KMS-11 (cell line): ENCODE measurements around the gene TMEM129.

Source experiments
- H2AFZ ChIP-seq: fragments of 200-600 bp; sonication (generic); 2 replicates; pipeline ENCODE4 v1.6.1; 2016; ENCODE audit warnings: antibody characterized with exemption, mixed run types, low read depth
- H3K27ac ChIP-seq: fragments of 200-600 bp; sonication (generic); 2 replicates; pipeline ENCODE4 v1.6.1; 2016; ENCODE audit warnings: mild to moderate bottlenecking, mixed run types
- H3K27me3 ChIP-seq: fragments of 200-600 bp; sonication (generic); 2 replicates; pipeline ENCODE4 v1.6.1; 2017; ENCODE audit warnings: mild to moderate bottlenecking, low read depth, mixed run types, moderate library complexity; ENCODE audit not compliant: insufficient read depth
- H3K36me3 ChIP-seq: fragments of 200-600 bp; sonication (generic); 2 replicates; pipeline ENCODE4 v1.6.1; 2017; ENCODE audit warnings: mild to moderate bottlenecking, mixed run types; ENCODE audit not compliant: insufficient read depth
- H3K4me1 ChIP-seq: fragments of 200-600 bp; sonication (generic); 2 replicates; pipeline ENCODE4 v1.6.1; 2016; ENCODE audit warnings: mild to moderate bottlenecking, low read depth, mixed run types; ENCODE audit not compliant: poor library complexity, severe bottlenecking
- H3K4me2 ChIP-seq: fragments of 200-600 bp; sonication (generic); 2 replicates; pipeline ENCODE4 v1.7.0; 2016; ENCODE audit warnings: mild to moderate bottlenecking, mixed run types
- H3K4me3 ChIP-seq: fragments of 200-600 bp; sonication (generic); IDR thresholded peaks from 2 replicates; pipeline ENCODE4 v1.6.1; 2017; ENCODE audit warnings: low read depth, low read length, mixed read lengths; ENCODE audit not compliant: insufficient read depth
- H3K79me2 ChIP-seq: fragments of 200-600 bp; sonication (generic); 2 replicates; pipeline ENCODE4 v1.6.1; 2016; ENCODE audit warnings: low read depth, mixed run types; ENCODE audit not compliant: insufficient read depth
- H3K9ac ChIP-seq: fragments of 200-600 bp; sonication (generic); 2 replicates; pipeline ENCODE4 v1.6.1; 2016; ENCODE audit warnings: mild to moderate bottlenecking, mixed run types
- H4K20me1 ChIP-seq: fragments of 200-600 bp; sonication (generic); 2 replicates; pipeline ENCODE4 v1.6.1; 2016; ENCODE audit warnings: mild to moderate bottlenecking, mixed run types; ENCODE audit not compliant: insufficient read depth
- CTCF ChIP-seq: fragments of 200-600 bp; sonication (generic); conservative IDR thresholded peaks from 2 replicates; pipeline ENCODE4 v1.6.1; 2017; ENCODE audit warnings: low read depth, mild to moderate bottlenecking, antibody characterized with exemption, low read length, moderate library complexity, mixed read lengths

The TMEM129 gene

GRCh38 chr4:1669270-1669669 lies 51.9 kb downstream of the TMEM129 start:
- Histone ChIP-seq H3K4me3 (no peak overlapping the region), H3K4me1 (no peaks in the 10 kb centered on the region), H3K27ac (no peak overlapping the region), H4K20me1 (no peaks in the 10 kb centered on the region), H3K79me2 (no peaks in the 10 kb centered on the region), H2AFZ (no peak overlapping the region), H3K27me3 (peaks cover 6% of the 10 kb centered on the region; the same call in 1 of the 2 replicates), H3K36me3 (no peaks in the 10 kb centered on the region), H3K4me2 (no peak overlapping the region), H3K9ac (no peak overlapping the region)
- TF ChIP-seq CTCF: no peak

DNA sequence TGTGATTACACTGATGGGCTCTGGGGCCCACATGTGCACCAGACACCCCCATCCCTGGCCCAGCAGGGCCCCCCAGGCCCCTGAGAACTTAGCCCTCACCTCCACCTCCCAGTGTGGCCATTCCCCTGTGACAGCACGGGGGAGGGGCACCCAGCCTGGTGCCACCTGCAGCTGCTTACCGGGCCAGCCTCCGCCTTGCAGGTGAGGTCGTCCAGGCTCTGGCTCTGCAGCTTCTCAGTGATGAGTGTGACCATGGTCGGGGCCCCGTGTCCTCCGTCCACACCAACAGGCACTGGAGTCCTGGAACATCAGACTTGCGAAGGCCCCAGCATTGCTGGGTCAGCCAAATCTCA lies 52.7 kb downstream of the TMEM129 start:
- TF ChIP-seq CTCF: no peak
- H3K4me3 ChIP-seq: no peak overlapping the region
- H3K27me3 ChIP-seq: peaks cover 6% of the 10 kb centered on the region; the same call in 1 of the 2 replicates
- H3K36me3 ChIP-seq: no peaks in the 10 kb centered on the region
- no peak overlapping the region for H3K4me2 ChIP-seq
- no peaks in the 10 kb centered on the region for H3K4me1 ChIP-seq
- H2AFZ ChIP-seq: no peak overlapping the region
- no peak overlapping the region for H3K9ac ChIP-seq
- no peak overlapping the region for H3K27ac ChIP-seq
- no peaks in the 10 kb centered on the region for H3K79me2 ChIP-seq
- H4K20me1 ChIP-seq: no peaks in the 10 kb centered on the region

GRCh38 chr4:1667273-1667672 lies 53.9 kb downstream of the TMEM129 start:
- H3K36me3 ChIP-seq: no peaks in the 10 kb centered on the region
- no peaks in the 10 kb centered on the region for H3K79me2 ChIP-seq
- no peak overlapping the region for H3K27ac ChIP-seq
- H4K20me1 ChIP-seq: no peaks in the 10 kb centered on the region
- H3K4me1 ChIP-seq: no peaks in the 10 kb centered on the region
- peaks cover 3% of the 10 kb centered on the region; the same call in 1 of the 2 replicates for H3K27me3 ChIP-seq
- no peak overlapping the region for H3K4me2 ChIP-seq
- no peak for TF ChIP-seq CTCF
- no peak overlapping the region for H3K9ac ChIP-seq
- no peak overlapping the region for H3K4me3 ChIP-seq
- no peak overlapping the region for H2AFZ ChIP-seq

DNA sequence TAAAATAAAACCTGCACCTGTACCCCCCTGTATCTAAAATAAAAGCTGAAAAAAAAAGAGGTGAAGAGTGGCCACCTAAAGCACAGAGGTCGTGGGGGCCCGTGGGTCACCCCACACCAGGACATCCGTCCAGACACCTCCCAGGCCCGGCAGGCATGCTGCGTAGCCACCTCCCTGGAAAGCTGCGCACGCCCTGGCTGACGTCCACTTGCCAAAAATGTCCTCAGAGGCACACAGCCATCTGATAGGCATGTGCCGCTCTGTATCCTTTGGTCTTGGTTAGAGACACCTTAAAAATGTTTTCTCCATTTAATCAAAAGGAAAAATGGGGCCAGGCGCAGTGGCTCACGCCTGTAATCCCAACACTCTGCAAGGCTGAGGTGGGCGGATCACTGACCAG lies 54.7 kb downstream of the TMEM129 start:
- Histone ChIP-seq H3K4me3 (no peak overlapping the region), H3K36me3 (no peaks in the 10 kb centered on the region), H3K4me1 (no peaks in the 10 kb centered on the region), H3K79me2 (no peaks in the 10 kb centered on the region), H4K20me1 (no peaks in the 10 kb centered on the region), H3K4me2 (no peak overlapping the region), H3K27me3 (peaks cover 2% of the 10 kb centered on the region; the same call in 1 of the 2 replicates), H3K27ac (no peak overlapping the region), H3K9ac (no peak overlapping the region), H2AFZ (no peak overlapping the region)
- no peak for TF ChIP-seq CTCF
